GM12873 (cell line): ENCODE data around the gene EXOSC2.

Experiments
- TF ChIP-seq, protein P1 (sequence below): IDR thresholded peaks from 2 replicates; pipeline ENCODE4 v1.5.1; 2012; ENCODE audit warnings: low read depth, mild to moderate bottlenecking, moderate library complexity, low read length, control low read depth; ENCODE audit not compliant: insufficient read depth; ENCODE audit errors: missing control alignments

The EXOSC2 gene

DNA sequence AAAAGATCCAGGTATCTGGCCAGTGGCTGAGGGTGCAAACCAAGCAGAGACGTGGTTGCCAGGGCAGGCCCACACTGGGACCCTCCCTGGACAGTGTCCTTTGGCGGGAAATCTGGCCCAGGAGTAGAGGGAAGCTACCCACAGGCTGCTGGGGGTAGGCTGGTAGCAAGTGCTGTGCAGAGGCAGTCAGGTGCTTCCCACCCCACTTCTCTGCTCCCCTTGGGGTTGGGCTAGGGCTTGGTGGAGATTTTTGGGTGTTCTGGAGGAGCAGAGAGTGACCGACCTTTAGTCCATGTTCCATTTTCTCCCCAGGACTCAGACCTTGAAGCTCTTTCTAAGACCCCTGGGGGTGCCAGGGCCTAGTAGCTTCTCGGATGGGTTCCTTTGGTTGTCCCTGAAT lies 23.6 kb upstream of the EXOSC2 start:
- TF ChIP-seq, protein P1, sequence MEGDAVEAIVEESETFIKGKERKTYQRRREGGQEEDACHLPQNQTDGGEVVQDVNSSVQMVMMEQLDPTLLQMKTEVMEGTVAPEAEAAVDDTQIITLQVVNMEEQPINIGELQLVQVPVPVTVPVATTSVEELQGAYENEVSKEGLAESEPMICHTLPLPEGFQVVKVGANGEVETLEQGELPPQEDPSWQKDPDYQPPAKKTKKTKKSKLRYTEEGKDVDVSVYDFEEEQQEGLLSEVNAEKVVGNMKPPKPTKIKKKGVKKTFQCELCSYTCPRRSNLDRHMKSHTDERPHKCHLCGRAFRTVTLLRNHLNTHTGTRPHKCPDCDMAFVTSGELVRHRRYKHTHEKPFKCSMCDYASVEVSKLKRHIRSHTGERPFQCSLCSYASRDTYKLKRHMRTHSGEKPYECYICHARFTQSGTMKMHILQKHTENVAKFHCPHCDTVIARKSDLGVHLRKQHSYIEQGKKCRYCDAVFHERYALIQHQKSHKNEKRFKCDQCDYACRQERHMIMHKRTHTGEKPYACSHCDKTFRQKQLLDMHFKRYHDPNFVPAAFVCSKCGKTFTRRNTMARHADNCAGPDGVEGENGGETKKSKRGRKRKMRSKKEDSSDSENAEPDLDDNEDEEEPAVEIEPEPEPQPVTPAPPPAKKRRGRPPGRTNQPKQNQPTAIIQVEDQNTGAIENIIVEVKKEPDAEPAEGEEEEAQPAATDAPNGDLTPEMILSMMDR = no peak

DNA sequence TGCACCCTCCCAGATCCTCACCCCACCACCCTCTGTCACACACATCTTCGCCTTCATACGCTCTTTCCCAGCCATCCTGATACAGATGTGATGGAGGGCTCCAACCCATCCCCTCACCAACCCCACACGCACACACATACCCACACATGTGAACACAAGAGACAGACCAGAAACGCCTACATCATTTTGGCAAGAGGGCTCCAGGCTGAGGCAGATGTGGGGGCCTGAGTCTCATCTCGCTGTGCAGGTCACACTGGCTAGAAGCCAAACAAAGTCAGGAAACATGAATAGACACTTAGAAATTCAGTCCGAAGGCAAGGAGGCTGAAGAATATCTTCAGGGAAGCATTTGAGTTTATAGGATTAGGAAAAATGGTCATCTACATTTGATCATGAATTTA lies 22.9 kb upstream of the EXOSC2 start:
- TF ChIP-seq, protein P1 = no peak

DNA sequence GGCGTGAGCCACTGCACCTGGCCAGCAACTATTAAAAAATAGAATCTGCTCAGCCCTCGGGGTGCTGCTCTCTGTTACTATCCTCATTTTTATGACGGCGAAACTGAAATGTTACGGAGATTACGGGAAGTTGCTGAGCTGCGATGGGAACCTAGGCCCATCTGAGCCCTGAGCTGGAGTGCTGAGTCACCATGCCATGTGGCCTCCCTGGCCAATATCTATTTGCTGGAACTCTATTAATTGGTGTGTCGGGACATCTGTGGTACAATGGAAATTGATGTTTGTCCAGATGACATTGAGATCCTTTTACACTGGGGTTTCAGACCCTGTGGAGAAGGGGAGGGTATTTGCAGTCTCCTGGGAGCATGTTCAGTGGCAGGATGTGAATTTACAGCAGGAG lies 21.1 kb upstream of the EXOSC2 start:
- TF ChIP-seq, protein P1 = no peak

DNA sequence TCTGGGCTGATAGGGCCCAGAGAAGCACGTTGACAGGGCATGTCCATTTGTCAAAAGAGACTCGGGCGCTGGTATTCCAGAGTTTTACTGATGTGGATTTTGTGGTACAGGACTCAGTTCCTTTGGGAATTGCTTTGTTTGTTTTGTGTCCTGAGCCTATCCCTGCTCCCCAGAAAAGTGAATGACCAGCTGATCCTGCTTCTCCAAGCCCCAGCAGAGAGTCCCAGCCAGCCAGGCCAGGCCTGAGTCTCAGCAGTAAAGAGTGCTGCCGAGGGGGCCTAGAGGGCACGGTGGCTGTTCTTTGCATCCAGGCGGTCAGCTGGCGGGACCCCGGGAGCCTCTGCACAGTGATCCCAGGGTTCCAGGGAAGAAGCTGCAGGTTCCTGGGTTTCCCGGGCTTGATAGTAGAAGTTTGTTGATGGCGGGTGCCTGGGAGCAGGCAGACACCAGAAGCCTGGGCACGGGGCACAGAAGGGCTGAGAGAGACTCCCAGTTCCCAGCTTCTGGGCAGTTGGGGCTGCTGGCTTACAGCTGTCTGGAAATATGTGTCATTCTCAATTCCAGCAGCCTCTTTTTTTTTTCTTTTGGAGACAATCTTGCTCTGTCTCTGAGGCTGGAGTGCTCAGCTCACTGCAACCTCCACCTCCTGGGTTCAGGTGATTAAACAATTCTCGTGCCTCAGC lies 20.5 kb upstream of the EXOSC2 start:
- TF ChIP-seq, protein P1 = no peak

DNA sequence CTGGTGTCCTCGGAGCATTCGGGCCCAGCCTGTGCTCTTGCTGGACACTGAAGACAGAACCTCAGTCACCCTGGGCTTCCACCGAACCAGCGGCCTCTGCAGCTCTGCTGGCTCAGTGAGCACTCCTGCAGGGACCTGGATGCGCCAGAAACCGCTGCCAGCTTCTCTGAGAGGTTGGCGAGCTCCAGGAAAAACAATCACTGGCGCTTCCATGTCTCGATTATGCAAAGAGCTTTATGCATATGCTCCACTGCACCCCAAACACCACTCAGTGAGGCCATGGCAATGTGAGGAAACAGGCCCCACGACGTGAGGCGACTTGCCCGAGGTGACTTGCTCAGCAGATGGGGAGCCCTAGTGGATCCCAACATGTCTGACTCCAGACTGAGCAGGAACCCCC lies 18.2 kb upstream of the EXOSC2 start:
- TF ChIP-seq, protein P1 = no peak

DNA sequence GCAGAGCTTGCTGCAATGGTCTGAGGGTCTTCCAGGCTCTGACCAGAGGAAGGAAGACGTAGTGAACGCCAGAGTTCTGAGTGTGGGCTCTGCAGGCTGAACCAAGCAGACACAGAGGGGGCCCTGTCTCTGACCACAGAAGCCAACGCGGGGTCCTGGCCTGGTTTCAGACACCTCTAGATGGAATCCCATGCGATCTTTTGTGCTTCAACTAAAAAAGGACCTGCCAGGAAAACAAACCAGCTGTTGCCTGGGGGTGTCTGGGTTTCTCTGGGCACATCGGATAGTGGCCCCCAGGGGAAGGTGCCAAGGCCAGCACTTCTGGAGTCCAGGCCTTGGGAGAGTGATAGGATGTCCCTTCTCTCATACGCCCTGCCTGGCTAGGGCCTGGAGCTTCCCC lies 16.3 kb upstream of the EXOSC2 start:
- TF ChIP-seq, protein P1 = no peak

DNA sequence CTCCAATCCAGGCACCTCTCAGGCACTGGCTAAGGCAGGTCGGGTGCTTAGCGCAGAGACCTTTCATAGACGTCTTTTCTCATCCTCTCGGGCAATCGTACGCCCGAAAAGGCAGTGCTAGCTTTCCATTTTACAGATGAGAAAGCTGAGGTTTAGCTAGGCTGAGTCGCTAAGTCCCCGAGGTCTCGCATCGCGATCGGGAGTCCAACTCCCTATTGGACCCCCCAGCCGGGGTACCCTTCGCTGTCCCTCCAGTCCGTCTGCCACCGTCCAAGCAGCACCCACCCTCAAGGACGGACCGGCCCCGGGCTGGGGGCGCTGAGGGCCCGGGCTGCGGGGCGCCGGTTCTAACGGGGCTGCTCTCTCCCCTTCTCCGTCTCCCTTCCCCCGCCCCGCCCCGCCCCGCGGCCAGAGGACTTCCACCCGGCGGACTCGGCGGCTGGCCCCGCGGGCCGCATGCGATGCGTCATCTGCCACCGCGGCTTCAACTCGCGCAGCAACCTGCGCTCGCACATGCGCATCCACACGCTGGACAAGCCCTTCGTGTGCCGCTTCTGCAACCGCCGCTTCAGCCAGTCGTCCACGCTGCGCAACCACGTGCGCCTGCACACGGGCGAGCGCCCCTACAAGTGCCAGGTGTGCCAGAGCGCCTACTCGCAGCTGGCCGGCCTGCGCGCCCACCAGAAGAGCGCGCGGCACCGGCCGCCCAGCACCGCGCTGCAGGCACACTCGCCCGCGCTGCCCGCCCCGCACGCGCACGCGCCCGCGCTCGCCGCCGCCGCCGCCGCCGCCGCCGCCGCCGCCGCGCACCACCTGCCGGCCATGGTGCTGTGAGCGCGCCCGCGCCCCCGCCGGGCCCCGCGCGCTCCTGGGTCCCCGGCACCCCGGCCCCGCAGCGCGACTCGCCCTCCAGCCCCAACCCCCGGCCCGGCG lies 12.5 kb upstream of the EXOSC2 start:
- TF ChIP-seq, protein P1 = no peak
